HG03060 (cell line): ENCODE measurements around the gene FCN2.

Experiments
- ATAC-seq: cut with Tn5 transposase; IDR thresholded peaks from one replicate; pipeline ENCODE4 v1.9.1; 2021; ENCODE audit warnings: low read depth, moderate number of reproducible peaks; ENCODE audit not compliant: unreplicated experiment

FCN2 gene

GRCh38 chr9:134867917-134868750 is 12.5 kb upstream of the FCN2 start:
- no peak for ATAC-seq

DNA sequence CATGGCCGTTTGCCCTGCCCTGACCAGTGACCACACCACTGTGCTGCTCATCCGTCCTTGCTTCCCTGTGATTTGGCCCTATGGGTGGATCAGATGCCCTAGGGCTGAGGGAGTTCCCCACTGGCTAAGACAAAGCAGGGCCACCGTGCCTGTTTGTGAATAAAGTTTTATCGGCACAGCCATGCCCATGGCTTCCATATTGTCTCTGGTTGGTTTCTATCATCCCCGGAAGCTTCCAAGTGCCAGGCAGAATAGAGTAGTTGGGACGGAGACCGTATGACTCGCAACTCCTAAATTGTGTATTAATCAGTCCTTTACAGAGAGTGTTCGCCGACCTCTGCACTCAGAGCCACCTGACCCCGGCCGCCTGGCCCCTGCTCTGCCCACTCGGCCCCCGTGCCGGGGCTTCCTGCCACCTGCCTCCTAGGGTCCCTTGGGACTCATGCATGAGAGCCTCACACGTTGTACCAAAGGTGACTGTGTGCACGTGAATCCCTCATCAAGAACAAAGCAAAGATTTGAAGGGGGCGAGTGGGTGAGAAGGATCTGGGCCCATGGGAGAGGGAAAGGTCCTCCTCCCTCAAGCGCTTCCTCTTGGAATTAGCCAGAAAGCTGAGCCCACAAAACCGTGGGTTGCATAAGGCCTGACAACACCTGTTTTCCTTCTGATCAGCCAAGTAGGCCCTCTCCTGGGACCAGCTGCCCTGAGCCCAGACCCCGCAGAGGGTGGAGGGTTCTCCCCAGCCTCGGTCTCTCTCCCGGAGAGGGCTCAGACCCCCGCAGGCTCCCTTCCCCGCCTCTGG is 11.7 kb upstream of the FCN2 start:
- ATAC-seq: no peak

DNA sequence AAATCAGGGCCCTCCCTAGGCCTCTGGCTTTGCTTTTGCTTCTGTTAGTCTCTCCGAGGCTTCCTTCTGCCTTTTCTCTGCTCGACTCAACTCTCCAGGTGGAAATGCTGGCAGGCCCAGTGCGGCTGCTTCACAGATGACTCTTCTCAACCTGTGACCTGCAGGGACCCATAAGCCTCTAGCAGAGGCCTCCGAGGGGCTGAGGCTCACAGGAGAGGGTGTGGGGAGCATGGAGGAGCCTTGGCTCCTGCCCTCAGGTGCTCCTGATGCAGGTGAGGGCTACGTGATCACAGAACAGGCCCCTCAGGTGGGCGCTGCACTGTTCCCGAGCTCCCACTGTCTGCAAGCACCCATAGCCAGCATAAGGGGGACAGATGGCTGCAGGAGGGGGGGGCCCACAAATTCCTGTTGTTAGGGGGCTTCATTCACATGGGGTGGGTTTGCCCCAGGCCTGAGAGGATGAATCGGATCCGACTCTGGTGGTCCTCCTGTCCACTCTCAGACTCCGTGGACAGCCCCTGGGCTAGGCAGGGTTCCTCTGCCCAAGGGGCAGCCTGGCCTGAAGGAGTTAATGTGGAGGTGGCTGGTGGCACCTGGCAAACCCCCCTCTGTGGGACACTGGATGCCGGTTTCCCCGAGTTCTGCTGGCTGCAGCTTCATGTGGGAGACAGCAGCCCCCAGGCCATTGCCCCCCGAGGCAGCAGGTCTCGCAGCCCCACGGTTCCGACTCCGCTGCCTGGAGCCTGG is 10.9 kb upstream of the FCN2 start:
- no peak for ATAC-seq

DNA sequence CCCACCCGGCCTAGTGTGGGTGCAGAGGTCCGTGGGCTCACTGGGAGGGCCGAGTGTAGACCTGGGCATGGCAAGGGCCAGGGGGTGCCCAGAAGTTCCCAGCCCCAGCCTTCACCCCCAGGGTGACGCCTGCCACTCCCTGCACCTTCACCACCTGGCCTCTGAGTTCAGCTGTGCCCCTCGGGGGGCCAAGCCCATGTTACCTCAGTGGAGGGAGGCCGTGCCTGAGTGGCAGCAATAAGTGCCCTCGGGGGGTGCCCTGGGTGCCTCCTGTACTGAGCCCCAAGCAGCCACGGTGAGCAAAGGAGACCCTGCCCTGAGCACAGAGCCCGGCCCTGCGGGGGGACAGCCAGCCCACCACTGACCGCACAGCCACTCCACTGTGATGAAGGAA is 10.3 kb upstream of the FCN2 start:
- no peak for ATAC-seq

GRCh38 chr9:134870746-134871662 is 9.6 kb upstream of the FCN2 start:
- no peak for ATAC-seq

GRCh38 chr9:134871697-134872340 is 8.8 kb upstream of the FCN2 start:
- no peak for ATAC-seq

GRCh38 chr9:134872482-134873231 is 8.0 kb upstream of the FCN2 start:
- no peak for ATAC-seq

DNA sequence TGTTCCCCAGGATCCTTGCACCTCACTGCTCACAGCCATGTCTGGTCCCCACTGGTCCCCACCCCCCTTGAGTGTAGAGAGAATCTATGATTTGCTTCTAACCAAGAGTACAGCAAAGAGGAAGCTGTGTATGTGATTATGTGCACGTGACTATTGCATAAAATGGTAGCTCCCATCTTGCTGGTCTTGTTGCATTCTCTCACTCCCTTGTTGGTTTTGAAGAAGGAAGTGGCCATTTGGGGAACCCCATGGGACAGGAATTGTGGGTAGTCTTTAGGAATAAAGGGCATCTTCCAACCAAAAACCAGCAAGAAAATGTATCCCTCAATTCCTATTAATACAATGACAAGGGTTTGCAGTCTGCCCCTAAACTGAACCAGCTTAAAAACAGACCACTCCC is 5.2 kb upstream of the FCN2 start:
- ATAC-seq: no peak

GRCh38 chr9:134877541-134877940 is 3.1 kb upstream of the FCN2 start:
- ATAC-seq: no peak

GRCh38 chr9:134879664-134880483 is 736 bp upstream of the FCN2 start:
- no peak for ATAC-seq

DNA sequence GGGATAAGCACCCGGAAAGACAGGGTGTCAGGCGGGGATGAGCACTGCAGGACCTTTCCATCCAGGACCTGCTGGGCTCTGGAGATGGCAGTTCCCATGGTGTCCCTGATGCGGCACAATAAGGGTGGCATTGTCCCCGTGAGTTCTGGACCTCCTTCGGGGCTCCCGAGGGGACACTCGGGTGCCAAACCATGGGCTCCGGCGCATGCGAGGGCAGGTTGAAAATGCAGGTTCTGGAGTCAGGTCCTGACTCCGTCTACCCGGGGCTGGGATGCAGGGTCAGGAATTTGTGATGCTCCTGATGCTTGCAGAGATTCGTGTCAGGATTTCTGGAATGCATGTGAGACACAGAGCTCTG is 682 bp downstream of the FCN2 start:
- ATAC-seq: no peak

DNA sequence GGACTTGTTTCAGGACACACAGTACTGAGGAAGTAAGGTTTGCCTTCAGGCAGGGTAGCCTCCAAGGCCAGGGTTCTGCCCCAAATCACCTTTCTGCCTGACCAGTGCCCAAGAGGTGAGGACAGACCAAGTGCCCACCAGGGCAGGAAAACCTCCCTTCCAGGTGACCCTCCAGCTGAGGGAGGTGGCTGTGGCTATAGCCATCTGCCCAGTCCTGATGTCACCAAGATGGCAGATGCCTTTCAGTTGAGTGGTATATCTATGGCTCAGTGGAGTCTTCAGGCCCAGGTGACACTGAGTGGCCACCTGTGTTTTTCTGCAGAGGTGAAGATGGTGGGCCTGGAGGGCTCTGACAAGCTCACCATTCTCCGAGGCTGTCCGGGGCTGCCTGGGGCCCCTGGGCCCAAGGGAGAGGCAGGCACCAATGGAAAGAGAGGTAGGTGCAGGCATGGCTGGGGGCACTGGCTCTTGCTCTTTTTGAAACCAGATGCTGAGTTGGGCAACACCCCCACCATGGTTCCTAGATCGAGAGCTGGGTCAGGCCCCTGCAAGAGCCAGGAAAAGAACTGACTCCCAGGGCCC is 1.7 kb downstream of the FCN2 start:
- ATAC-seq: no peak

- ATAC-seq: no peak
Observed at GRCh38 chr9:134883040-134883782, 2.6 kb downstream of the FCN2 start.

DNA sequence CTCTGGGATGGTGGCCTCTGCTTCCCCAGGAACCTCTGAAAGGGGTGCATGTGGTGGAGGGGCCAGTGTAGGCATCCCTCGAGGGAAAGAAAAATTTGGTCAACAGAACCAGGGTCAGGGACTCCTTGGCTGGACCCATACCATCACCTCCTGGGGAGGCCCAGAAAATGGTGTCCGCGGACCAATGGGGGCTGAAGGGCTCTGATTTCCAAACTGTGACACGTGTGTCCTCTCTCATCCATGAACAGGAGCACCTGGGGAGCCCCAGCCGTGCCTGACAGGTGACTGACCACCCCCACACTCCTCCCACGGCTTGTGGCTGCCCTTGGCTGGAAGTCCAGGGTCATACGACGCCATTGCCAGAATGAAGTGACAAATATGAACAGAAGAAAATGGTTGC is 3.9 kb downstream of the FCN2 start:
- no peak for ATAC-seq

DNA sequence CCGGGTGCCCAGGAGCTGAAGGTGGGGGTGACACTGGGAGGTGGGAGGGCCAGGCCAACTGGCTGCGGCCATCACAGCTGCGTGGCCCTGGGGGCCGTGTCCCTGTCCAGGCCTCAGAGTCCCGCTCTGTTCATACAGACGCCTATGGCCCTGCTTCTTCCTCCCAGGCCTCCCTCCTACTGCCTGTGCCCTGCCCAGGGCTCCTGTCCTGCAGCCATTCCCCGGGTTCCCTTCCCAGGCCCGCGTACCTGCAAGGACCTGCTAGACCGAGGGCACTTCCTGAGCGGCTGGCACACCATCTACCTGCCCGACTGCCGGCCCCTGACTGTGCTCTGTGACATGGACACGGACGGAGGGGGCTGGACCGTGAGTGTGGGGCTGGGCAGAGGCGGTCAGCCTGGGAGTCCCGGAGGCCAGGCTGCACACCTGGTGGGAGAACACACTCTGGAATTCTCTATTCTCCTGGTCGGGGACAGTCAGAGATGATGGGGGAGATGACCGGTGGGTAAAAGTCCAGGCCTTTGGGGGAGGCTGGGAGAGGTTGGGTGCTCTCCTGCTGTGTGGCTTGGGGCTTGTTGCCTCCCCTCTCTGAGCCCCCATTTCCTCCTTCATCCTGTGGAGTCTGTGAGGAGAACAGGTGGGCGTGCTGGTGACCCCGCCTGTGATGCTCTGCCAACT is 4.5 kb downstream of the FCN2 start:
- ATAC-seq: no peak

GRCh38 chr9:134885679-134886412 is 5.2 kb downstream of the FCN2 start:
- ATAC-seq: no peak
